D721Med (cell line): ENCODE results near the gene FOXP1.

ENCODE experiments used
- DNase-seq: peaks from one replicate; pipeline ENCODE4 v3.0.0; 2011; ENCODE audit warnings: low spot score; ENCODE audit not compliant: insufficient read length
- FAIRE-seq: peaks from 2 replicates; lab custom pipeline; 2011; peaks lifted over from hg19 to GRCh38; lab: Jason Lieb, UNC
- TF ChIP-seq, protein P1 (sequence below): IDR thresholded peaks from 2 replicates; pipeline ENCODE4 v1.5.1; 2012; ENCODE audit warnings: mild to moderate bottlenecking, control low read depth; ENCODE audit not compliant: insufficient read depth; ENCODE audit errors: missing control alignments

FOXP1 gene

DNA sequence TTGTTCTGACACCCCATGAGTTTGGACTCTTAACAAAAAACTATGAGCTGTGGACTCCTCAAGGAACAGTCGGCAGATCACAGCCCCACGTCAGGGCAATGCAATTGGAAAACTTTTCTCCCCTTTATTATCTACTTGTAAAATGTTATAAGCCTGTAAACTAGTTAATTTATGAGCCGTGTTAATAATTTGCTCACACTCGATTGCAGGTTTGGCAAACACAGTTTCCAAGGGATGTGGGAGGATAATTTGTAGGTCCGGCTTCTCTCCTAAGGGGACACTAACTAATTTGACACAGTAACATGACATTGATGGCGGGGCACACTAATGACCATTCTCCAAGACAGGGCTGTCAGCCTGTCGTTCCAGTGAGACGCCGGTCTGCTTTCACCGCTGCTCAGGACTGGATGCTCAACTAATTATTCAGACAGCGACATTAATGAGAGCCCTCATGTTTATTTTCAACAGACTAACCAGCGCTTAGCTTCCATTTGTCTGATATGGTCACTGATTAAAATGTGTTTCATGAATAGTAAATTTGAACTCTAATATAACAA lies 222.1 kb downstream of the FOXP1 start:
- DNase-seq (no peak), FAIRE-seq (no peak)
- TF ChIP-seq, protein P1, sequence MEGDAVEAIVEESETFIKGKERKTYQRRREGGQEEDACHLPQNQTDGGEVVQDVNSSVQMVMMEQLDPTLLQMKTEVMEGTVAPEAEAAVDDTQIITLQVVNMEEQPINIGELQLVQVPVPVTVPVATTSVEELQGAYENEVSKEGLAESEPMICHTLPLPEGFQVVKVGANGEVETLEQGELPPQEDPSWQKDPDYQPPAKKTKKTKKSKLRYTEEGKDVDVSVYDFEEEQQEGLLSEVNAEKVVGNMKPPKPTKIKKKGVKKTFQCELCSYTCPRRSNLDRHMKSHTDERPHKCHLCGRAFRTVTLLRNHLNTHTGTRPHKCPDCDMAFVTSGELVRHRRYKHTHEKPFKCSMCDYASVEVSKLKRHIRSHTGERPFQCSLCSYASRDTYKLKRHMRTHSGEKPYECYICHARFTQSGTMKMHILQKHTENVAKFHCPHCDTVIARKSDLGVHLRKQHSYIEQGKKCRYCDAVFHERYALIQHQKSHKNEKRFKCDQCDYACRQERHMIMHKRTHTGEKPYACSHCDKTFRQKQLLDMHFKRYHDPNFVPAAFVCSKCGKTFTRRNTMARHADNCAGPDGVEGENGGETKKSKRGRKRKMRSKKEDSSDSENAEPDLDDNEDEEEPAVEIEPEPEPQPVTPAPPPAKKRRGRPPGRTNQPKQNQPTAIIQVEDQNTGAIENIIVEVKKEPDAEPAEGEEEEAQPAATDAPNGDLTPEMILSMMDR = no peak

DNA sequence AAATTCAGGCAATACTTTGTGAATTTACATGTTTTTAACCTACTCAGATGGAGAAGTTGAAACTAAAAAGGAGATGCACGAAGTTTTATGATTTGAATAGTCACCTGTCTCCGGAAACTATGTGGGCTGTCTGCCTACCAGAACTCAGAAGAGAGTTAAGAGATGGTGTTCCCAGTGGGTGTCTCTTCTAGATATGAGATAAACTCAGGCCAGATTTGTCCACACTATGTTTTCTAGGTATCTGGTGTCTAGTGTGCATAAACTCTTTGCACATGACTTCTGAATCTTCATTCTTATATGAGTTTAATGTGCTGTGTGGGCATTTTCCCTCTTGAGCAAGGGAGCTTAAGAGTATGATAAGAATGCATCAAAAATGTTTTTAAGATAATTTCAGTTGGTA lies 222.8 kb downstream of the FOXP1 start:
- TF ChIP-seq, protein P1 = no peak
- DNase-seq (no peak), FAIRE-seq (no peak)

DNA sequence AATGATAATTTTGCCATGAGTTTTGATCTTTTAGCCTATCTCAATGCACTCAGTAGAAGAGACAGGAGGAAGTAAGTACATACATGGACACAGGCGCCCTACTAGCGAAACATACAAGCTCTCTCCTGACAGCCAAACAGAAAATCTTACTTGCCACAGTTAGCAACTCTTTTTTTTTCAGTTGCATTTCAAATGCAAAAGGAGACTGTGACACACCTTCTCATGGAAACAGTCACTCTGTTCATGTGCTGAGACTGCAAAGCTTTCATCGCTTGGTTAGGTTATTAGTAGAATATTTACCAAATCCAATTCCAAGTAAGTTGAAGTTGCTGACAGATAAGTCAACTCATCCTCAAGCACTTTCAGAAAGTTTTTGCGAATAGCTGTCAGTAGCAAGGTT lies 223.3 kb downstream of the FOXP1 start:
- DNase-seq = no peak
- FAIRE-seq = no peak
- TF ChIP-seq, protein P1 = no peak

DNA sequence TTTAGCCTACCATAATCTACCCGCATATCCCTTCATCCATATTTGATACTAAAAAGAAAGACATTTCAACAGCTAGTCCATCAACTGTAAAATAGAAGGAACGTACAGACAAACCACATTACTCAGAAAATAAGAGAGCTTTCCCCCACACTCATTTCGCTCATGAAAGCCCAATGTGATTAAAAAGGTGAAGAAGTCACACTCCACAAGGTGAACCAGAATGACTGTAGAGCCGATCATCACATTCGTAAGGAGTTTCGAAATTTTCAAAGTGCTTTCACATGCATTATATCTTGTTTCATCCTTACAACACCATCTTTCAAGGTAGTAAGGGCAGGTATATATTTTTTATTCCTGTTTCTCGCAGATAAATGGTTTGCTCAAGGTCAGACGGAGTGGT lies 225.3 kb downstream of the FOXP1 start:
- TF ChIP-seq, protein P1 = no peak
- FAIRE-seq (no peak), DNase-seq (no peak)

DNA sequence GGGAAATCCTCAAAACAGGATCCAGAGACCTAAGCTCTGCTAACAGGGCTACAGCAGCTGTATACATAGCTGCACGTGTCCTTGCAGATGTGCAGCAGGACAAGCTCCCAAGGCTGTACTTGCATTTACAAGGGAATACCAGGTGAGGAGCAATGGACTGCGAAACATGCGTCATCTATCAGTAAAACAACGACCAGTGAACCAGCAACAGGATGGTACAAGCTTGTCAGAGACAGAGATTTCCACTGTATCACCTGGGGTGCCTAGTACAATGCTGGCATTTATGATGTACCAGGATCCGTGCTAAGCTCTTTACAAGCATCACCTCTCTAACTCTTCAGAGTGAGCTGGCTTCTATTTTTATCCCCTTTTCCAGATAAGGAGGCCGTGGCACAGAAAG lies 227.3 kb downstream of the FOXP1 start:
- TF ChIP-seq, protein P1 = no peak
- DNase-seq (no peak), FAIRE-seq (no peak)

DNA sequence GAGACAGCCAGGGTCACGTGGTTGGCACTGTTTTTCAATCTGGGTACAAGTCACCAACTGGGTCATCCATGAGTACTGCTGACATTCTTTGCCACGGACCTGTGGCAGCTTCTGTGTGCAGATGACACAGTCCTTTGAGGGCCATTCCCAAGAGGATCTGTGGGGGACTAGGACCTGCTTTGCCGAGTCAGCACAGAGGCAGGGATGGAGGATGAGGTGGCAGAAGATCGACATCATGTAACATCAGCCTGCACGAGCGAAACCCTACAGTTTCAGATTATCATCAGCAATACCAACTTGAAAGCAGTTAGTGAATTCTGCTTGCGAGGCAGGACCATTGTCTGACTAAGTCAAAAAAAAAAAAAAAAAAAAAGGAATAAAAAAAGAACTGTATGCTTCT lies 227.7 kb downstream of the FOXP1 start:
- TF ChIP-seq, protein P1 = no peak
- no peak for DNase-seq
- no peak for FAIRE-seq

DNA sequence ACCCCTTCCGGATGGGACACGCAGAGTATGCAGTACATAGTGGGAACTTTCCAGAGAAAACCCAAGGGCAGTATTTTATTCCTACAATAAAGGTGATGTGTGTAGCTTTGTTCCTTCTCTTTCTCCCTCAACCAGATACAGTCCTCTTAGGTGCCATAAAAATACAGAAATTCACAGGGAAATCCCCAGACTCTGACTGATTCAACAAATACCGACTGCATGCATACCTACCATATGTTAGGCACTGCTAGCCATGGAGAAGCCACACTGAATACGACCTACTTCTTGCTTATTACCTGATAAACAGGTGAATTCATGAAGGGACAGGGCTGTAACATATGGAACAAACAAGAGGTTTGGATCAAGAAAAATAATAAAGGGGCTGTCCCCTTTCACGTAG lies 228.5 kb downstream of the FOXP1 start:
- no peak for FAIRE-seq
- TF ChIP-seq, protein P1 = no peak
- DNase-seq = no peak
